Right renal pelvis (tissue), 4 donors: Measurements from ENCODE around the gene FCF1. TPM values are rescaled to one million over a fixed set of nuclear protein-coding genes. Genes with fewer than 3 reads are reported as not detected.
"Not testable (repeated sequence)": the region's sequence is repeated elsewhere in the genome, so short reads cannot be mapped to it uniquely, and the experiment has no call there.

Experiments
- DNase-seq, 4 donors: peaks; one replicate each; pipeline ENCODE4 v3.0.0-alpha.2; 2013; ENCODE audit warnings: low read depth in 4 of 4, low spot score in 3 of 4, missing footprints in 1 of 4
- polyA plus RNA-seq, 4 donors: library from polyadenylated mRNA; unstranded; fragments of 120-200 nt; gene quantifications; one replicate each; pipeline ENCODE4 v1.2.1, GENCODE V29; 2013; ENCODE audit not compliant: insufficient read length in 4 of 4

FCF1 gene
- polyA plus RNA-seq, 4 donors = 52.9 to 65.3 (median 62.8) TPM

DNA sequence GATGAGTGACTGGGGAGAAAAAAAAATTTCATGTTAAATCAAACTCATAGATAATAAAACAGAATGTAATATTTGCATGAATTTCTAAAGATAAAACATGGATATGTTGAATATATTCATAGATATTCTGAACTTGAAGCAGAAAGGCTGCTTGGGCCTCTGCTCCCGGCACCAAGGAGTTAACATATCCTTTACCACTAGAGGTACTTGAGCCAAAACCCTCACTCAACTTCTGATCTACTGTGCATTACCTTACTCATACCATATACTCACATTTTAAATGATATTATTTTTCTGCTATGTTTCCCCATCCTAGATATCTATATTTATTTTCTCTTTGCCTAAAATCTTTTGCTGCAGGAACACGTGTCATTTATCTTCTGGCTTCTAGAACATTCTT, 15.0 kb upstream of the FCF1 start:
- no peak for DNase-seq

- no peak for DNase-seq
These were observed 14.5 kb upstream of the FCF1 start for GRCh38 chr14:74698465-74698864.

DNA sequence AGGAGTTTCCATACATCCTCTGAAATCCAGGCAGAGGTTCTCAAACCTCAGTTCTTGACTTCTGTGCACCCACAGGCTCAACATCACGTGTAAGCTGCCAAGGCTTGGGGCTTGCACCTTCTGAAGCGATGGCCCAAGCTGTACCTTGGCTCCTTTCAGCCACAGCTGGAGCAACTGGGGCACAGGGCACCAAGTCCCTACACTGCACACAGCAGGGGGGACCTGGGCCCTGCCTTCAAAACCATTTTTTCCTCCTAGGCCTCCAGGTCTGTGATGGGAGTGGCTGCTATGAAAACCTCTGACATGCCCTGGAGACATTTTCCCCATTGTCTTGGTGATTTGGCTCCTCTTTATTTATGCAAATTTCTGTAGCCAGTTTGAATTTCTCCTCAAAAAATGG, 10.7 kb upstream of the FCF1 start:
- DNase-seq = no peak

DNA sequence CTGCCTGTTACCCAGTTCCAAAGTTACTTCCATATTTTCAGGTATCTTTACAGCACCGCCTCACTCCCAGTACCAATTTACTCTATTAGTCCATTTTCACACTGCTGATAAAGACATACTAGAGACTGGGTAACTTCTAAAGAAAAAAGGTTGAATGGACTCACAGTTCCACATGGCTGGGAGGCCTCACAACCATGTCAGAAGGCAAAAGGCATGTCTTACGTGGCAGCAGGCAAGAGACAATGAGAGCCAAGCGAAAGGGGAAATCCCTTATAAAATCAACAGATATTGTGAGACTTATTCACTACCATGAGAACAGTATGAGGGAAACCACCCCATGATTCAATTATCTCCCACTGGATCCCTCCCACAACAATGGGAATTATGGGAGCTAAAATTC, 9.9 kb upstream of the FCF1 start:
- no peak for DNase-seq

- no peak for DNase-seq
These were observed 8.3 kb upstream of the FCF1 start for GRCh38 chr14:74704656-74705055.

DNA sequence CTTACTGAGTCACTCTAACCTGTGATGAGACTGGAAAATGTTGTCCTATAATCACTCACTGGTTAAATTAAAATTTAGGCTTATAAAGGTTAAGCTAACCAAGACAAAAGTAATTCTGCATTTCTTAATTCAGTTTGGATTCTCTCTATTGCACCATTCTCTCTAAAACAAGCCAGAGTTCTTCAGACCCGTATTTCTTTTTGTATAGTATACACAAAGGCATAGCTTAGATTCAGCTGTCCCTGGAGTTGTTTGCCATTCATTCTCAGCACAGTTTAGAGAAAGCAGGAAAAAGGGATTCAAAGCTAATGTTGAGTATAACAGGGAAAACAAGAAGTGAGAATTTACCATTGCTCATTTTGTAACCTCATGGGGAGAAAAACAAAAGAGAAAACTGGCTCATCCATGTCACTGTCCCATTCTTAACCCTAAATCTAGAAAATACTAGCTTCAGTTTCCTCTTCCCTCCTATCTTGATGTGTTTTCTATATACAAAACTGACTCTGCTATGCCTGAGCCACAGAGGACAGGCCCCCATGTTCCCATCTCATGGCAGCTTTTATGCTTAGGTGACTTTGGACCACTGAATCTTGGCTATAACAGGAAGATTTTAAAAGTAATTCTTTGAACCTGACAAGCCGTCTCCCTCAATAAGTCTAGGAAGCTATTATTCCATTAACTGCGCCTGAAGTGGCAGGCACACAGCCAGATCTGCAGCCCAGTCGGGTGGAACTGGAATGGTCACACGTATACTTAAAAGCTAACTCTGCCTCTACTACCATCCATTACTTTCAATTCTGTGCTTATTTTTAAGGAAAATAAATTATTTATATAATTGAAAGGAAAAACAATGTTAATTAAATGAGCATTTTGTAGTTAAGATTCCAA, 7.1 kb upstream of the FCF1 start:
- DNase-seq = no peak

- no peak for DNase-seq
These were observed 2.5 kb upstream of the FCF1 start for GRCh38 chr14:74710480-74710879.

DNA sequence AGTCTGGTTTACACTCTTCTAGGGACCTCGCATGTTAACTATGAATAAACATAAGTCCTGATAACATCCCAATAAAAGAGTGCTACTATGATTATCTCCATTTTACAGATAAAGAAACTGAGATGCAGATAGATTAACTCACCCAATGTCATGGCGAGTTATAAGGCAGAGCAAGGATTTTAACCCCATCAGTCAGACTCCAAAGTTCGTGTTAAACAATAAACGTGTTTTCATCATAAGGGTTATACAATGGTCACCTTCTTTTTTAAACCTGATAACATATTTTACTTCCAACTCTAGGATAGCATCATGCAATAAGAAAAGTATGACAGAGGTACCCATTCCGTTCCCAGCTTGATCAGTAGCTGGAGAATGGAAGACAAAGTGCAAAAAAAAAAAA, 1.3 kb upstream of the FCF1 start:
- DNase-seq = no peak

- no peak for DNase-seq
These were observed 421 bp downstream of the FCF1 start for GRCh38 chr14:74713395-74713735.

- DNase-seq = no peak
These were observed 7.6 kb downstream of the FCF1 start for GRCh38 chr14:74720526-74720925.

- DNase-seq = no peak
These were observed 10.2 kb downstream of the FCF1 start for GRCh38 chr14:74723134-74723533.

- no peak for DNase-seq
These were observed 19.4 kb downstream of the FCF1 start for GRCh38 chr14:74732387-74732786.

- DNase-seq = no peak
These were observed 20.3 kb downstream of the FCF1 start for GRCh38 chr14:74733221-74733620.

DNA sequence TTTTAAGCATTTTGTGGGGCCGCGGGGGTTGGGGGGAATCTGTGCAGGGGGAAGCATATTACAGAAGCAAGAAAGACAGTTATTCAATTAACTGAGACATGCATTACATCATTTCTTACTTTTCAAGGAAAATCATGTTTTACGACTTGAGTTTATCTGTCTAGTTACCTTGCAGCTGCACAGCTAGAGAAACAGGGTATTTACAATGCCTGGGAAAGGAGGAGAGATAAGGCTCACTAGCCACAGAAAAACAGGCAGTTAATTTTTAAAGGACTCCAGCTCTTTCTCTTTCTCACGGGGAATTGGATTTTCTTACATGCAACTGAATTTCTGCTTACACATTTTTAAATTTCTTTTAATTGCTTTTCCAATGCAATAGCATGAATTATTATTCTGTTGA, 22.2 kb downstream of the FCF1 start:
- peak in 1 of 4 donors; percentile 3 for DNase-seq

DNA sequence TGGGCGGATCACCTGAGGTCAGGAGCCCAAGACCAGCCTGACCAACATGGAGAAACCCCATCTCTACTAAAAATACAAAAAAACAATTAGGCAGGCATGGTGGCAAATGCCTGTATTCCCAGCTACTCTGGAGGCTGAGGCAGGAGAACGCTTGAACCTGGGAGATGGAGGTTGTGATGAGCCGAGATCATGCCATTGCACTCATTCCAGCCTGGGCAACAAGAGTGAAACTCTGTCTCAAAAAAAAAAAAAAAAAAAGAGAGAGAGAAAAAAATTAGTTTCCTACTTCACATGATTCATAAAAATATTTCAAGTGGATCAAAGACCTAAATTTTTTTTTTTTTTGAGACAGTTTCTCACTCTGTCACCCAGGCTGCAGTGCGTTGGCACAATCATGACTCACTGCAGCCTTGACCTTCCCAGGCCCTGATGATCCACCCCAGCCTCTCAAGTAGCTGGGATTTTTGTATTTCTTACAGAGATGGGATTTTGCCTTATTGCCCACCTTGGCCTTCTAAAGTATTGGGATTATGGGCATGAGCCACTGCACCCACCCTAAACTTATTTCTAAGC, 24.9 kb downstream of the FCF1 start:
- no peak for DNase-seq

GRCh38 chr14:74739293-74740030, 26.5 kb downstream of the FCF1 start:
- no peak for DNase-seq

- DNase-seq = no peak
These were observed 34.3 kb downstream of the FCF1 start for GRCh38 chr14:74747237-74747636.

DNA sequence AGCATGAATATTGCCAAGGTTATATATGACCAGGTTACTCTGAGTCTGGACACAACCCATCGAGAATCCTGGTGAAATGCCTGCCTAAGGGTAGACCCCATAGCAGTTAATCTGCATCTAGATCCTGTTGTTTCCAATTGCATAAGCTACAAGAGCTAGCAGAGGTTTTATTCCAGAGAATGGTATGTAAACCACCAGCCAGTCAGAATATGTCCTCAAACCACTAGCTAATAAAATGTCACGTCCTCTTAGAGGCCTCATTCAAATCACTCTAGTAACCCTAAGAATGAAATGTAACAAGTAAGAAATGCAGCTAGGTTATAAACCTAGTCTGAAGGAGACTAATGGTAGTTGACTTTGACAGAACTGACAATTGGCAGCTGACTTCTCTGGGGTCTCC, 41.2 kb downstream of the FCF1 start:
- DNase-seq = no peak

DNA sequence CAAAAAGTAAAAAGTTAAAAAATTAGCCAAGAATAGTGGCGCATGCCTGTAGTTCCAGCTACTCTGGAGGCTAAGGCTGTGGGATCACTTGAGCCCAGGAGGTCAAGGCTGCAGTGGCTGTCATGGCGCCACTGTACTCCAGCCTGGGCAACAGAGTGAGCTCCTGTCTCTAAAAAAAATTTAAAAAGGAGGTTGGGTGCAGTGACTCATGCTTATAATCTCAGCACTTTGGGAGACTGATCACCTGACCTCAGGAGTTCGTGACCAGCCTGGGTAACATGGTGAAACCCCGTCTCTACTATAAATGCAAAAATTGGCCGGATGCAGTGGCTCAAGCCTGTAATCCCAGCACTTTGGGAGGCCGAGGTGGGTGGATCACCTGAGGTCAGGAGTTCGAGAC, 42.0 kb downstream of the FCF1 start:
- no peak for DNase-seq

DNA sequence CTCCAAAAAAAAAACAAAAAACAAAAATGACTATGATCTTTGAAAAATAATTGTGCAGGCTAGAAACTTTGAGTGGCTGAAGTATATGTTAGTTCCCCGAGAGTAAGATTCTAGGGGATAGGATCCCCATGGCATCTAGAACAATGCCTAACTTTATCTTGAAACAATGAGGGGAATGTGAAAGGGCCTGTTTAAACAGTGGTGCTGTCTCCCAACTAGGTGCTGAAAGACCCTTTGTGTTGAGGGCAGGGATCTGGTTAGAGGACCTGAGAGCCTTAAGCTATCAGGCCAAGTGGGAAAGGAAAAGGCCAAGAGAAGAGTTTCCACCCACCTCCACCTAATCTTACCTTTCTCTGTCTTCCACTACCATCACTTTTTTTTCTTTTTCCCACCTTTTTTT, 43.4 kb downstream of the FCF1 start:
- DNase-seq = no peak

DNA sequence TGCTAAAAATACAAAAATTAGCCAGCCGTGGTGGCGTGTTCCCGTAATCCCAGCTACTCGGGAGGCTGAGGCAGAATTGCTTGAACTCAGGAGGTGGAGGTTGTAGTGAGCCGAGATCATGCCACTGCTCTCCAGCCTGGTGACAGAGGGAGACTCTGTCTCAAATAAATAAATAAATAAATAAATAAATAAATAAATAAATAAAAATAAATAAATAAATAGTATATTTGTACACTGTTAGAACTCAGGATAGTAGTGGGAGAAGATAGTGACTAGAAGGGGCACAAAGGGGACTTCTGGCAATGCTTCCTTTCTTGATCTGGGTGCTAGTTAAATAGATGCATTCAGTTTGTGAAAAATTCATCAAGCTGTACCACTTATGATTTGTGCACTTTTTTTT, 45.6 kb downstream of the FCF1 start:
- not testable (repeated sequence) for DNase-seq
